ENCODE results near the gene CDCP1.

The CDCP1 gene

GRCh38 chr3:45145681-45146614, at the start of gene CDCP1:
TSS of gene CDCP1 (minus strand) at chr3:45146378. CDS start at chr3:45146287, 91 bp downstream.
- no peak for DNase-seq (ENCODE audit: low read depth in 2 of 2)

DNA sequence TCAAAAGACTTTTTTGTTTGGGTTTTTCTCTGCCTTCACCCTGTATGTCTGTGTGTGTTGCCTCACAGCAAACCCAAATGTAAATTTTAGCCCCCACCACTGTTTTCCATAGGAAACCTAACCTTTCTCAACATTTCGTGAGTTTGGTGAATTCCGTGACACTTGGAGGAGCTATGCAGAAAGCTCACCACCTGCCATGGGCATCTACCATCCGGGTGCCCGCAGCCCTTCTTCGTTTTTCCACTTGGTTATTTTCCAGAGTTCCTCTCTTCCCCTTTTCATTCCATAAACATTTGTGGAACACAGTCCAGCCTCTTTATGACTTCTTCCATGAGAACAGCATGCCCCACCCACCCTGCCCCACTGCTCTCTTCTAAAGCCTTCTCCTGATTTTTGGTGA, 48.6 kb upstream of the CDCP1 start:
- DNase-seq (ENCODE audit: low read depth in 2 of 2): no peak

- no peak for DNase-seq (ENCODE audit: low read depth in 2 of 2)
Measured at GRCh38 chr3:45191924-45192417, 45.8 kb upstream of the CDCP1 start.

DNA sequence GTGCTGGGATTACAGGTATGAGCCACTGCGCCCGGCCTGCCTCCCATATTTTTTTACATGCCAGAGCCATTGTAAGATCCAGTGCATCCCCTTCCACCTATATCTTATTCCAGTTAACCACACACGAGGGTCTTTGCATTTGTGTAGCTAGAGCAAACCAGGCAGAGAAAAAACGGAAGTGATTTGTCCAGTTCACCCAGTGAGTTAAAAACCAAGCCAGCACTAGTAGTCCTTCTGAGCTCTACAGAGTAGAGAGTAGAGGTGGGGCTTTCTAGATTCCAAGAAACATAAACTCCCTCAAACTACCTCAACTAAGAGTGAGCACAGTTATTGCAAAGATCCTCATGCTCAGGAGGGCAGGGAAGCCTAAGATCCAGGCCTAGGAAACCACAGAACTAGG, 45.2 kb upstream of the CDCP1 start:
- no peak for DNase-seq (ENCODE audit: low read depth in 2 of 2)

DNA sequence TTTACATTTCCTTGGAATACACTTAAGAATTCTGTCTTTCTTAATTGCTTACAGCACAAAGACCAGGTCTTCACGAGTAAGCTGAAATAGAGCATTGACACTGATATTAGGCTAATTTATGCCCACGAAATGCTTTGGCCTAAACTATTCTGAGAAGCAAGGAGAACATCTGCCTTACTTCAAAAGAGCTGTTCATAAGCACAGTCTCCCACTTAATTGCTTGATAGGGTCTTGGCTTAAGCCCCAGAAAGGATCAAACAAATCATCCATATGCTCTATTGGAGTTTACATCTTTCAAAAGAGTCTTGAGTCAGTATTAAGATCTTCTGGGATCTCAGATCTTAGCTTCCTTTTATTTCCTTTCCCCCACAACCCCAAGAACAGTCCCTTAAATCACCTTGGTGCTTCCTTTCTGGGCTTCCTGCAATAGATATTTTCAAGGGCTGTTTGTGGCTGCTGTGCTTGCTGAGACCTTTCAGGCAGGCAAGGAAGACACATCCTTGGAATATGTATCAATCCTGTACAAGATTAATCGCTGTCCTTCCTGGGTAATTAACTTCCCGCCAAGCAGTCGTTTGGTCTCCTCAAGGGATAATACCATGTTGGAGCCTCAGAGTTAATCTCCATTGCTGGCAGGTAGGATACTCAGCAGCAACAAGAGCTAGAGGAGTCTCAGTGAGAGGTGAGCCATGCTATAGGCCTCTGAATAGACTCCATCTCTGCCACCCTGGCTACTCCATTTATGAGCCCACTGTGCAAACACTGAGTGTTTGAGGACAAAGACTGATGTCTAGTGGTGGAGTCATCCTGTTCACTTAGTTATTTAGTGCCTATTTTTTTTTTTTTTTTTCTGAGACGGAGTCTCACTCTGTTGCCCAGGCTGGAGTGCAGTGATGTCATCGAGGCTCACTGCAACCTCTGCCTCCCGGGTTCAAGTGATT, 42.8 kb upstream of the CDCP1 start:
- DNase-seq (ENCODE audit: low read depth in 2 of 2): no peak

DNA sequence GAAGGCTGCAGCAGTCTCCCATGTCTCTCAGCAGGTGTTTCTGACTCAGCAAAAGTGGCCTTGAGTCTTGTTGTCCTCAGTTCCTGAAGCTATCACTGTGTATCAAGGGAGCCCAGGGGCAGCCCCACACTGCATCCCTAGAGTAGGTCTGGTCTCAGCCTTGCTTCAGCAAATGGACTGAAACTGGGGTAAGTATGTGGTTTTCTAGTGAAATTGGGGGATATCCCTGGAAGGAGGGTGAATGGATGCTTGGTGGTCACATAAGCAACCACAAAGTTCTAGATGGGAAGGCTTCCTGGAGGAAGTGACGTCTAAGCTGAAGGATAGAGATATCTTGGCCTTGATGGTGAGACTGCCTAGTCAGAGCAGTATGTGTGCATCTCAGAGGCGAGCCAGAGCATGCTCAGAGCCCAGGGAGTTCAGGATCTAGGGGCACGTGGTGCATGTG, 41.5 kb upstream of the CDCP1 start:
- DNase-seq (ENCODE audit: low read depth in 2 of 2): no peak

GRCh38 chr3:45186871-45187270, 40.7 kb upstream of the CDCP1 start:
- DNase-seq (ENCODE audit: low read depth in 2 of 2): no peak

DNA sequence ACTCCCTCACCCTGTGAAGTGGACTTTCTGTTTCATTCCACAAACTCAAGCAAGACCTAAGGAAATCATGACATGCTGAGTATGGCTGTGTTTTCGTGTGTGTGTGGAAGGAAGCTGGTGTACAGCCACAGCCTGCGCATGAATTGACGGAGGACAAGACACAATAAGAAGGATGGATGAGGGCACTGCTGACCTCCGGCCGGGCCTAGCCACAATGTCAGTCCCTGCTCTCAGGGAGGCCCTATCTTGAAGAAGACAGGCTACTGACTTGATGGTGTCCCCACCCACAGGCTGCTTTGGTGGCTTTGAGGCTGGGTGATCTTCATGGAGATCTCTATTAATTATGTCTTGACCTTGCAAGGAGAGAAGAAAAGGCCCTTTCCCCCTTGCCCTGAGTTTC, 39.3 kb upstream of the CDCP1 start:
- no peak for DNase-seq (ENCODE audit: low read depth in 2 of 2)

GRCh38 chr3:45185052-45185451, 38.9 kb upstream of the CDCP1 start:
- no peak for DNase-seq (ENCODE audit: low read depth in 2 of 2)

GRCh38 chr3:45183872-45184262, 37.7 kb upstream of the CDCP1 start:
- DNase-seq (ENCODE audit: low read depth in 2 of 2): no peak

GRCh38 chr3:45182915-45183871, 37.0 kb upstream of the CDCP1 start:
- no peak for DNase-seq (ENCODE audit: low read depth in 2 of 2)

DNA sequence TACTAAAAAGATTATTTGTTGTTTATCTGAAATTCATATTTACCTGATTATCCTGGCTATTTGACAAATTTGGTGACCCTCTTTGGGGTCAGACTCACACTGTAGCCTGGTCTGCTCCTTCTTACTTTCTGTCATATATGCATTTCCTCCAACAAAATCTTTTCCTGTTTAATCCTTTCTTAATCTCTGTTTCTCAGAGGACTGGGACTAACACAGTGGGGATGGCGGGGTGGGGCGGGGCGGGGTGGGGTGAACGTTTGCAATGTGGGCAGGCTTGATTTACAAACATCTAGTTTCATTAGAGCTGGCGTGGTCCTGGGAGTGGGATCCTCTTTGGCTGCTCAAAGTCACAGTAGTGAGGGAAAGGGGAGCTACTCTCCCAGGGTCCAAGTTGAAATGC, 35.3 kb upstream of the CDCP1 start:
- no peak for DNase-seq (ENCODE audit: low read depth in 2 of 2)

- no peak for DNase-seq (ENCODE audit: low read depth in 2 of 2)
Measured at GRCh38 chr3:45180899-45181298, 34.7 kb upstream of the CDCP1 start.

GRCh38 chr3:45180051-45180450, 33.9 kb upstream of the CDCP1 start:
- DNase-seq (ENCODE audit: low read depth in 2 of 2): no peak

DNA sequence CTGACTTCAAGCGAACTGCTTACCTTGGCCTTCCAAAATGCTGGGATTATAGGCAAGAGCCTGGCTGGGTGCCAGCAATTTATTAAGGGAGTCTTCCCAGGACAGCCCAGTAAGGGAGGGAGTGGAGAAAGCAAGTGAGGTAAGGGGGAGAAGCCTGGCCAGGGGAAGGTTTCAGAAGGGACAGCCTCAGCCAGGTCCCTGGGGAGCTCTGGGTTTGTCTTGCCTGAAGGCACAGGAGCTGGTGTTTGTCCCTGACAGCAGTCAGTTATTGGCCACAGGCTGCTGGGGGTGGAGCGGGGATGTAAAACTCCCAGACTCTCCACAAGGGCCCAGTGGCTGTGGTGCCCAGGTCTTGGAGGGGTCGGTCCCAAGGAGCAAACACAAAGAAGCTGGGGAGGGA, 33.0 kb upstream of the CDCP1 start:
- no peak for DNase-seq (ENCODE audit: low read depth in 2 of 2)

- no peak for DNase-seq (ENCODE audit: low read depth in 2 of 2)
Measured at GRCh38 chr3:45178183-45179023, 32.2 kb upstream of the CDCP1 start.

GRCh38 chr3:45176912-45177311, 30.7 kb upstream of the CDCP1 start:
- no peak for DNase-seq (ENCODE audit: low read depth in 2 of 2)

DNA sequence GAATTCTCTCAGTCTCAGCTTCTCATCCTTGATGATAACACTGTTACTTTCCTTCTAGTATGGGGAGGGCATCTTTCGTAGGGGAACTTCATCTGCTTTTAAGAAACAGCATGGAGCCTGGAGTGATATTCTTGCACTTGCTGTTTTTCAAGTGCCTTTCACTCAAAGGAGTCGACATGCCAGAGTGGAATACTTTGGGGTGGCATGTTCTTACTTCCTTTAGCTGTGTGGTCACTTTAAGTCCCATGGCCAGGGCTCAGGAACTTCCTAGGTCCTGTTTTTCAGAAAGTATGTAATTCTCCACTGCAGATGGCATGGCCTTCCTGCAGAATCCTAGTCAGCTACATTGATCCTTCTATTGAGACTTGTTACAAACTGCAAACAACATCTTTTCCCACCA, 28.1 kb upstream of the CDCP1 start:
- DNase-seq (ENCODE audit: low read depth in 2 of 2): no peak

- DNase-seq (ENCODE audit: low read depth in 2 of 2): no peak
Measured at GRCh38 chr3:45173776-45174175, 27.6 kb upstream of the CDCP1 start.

DNA sequence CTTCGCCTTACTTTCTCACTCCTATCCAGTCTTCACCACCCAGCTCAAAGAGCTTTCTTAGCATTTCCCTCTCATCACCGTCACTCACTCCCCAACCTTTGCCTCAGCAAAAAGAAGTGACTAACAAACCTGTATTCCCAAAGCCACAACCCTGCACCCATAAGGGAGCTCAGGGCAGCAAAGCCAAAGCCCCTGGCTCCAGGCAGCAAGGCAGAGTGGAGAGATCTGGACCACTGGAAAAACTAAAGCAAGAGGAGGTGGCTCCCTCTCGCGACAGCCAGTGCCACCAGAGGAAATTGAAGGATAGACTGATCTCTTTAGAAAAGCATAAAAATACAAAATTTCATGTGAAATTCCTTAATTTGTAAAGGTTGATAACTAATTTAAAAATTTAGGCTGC, 25.1 kb upstream of the CDCP1 start:
- no peak for DNase-seq (ENCODE audit: low read depth in 2 of 2)

All from activated CD8-positive, alpha-beta memory T cell treated with anti-CD3 and anti-CD28 coated beads for 4 hours (primary cell).